Measurements from ENCODE around the gene GART.

GART gene

GRCh38 chr21:33491373-33492102 is 50.4 kb downstream of the GART start, which contains the start of gene DNAJC28:
Gene DNAJC28, minus strand, starts transcription at chr21:33491716. Its CDS starts 2,323 bp downstream, at chr21:33489393.
- Histone ChIP-seq H2AFZ (ENCODE audit: low read length) (peak within 1 kb of the TSS; percentile 92), H4K20me1 (ENCODE audit: insufficient read depth, low read length, poor library complexity, severe bottlenecking) (no peaks in the 10 kb centered on the region), H3K27me3 (ENCODE audit: insufficient read depth, low read length, poor library complexity, severe bottlenecking) (no peaks in the 10 kb centered on the region), H3F3A (ENCODE audit: low read depth) (no peaks in the 10 kb centered on the region), H3K4me2 (ENCODE audit: low read depth, low read length, poor library complexity, severe bottlenecking) (peak within 1 kb of the TSS; percentile 87), H3K79me2 (ENCODE audit: insufficient read depth, low read length) (no peaks in the 10 kb centered on the region), H3K9me3 (ENCODE audit: insufficient read depth, low read depth, low read length) (no peaks in the 10 kb centered on the region), H3K36me3 (ENCODE audit: insufficient read depth, low read length) (no peaks in the 10 kb centered on the region), H3K4me1 (ENCODE audit: insufficient read depth, low read length, poor library complexity, severe bottlenecking) (peaks cover 5% of the 10 kb centered on the region), H3K4me3 (ENCODE audit: low read length, poor library complexity, severe bottlenecking) (peak within 1 kb of the TSS; percentile 75), H3K9ac (ENCODE audit: low read depth, low read length, poor library complexity, severe bottlenecking) (peak within 1 kb of the TSS; percentile 61), H3K9me2 (replicated peaks; ENCODE audit: low read depth, low read length) (no peaks in the 10 kb centered on the region)
- TF ChIP-seq EZH2phosphoT487 (IDR thresholded peaks at IDR 0.05; ENCODE audit: borderline replicate concordance) (no peak), CTCF (conservative IDR thresholded peaks at IDR 0.05; ENCODE audit: low read length) (no peak)

GRCh38 chr21:33490991-33491372 is 50.9 kb downstream of the GART start:
- Histone ChIP-seq H3F3A (ENCODE audit: low read depth) (no peaks in the 10 kb centered on the region), H4K20me1 (ENCODE audit: insufficient read depth, low read length, poor library complexity, severe bottlenecking) (no peaks in the 10 kb centered on the region), H3K4me2 (ENCODE audit: low read depth, low read length, poor library complexity, severe bottlenecking) (peak overlapping the region; percentile 87), H3K9me2 (replicated peaks; ENCODE audit: low read depth, low read length) (no peaks in the 10 kb centered on the region), H3K4me3 (ENCODE audit: low read length, poor library complexity, severe bottlenecking) (peak overlapping the region; percentile 75), H3K27me3 (ENCODE audit: insufficient read depth, low read length, poor library complexity, severe bottlenecking) (no peaks in the 10 kb centered on the region), H3K9ac (ENCODE audit: low read depth, low read length, poor library complexity, severe bottlenecking) (peak overlapping the region; percentile 61), H3K9me3 (ENCODE audit: insufficient read depth, low read depth, low read length) (no peaks in the 10 kb centered on the region), H2AFZ (ENCODE audit: low read length) (peak overlapping the region; percentile 92), H3K4me1 (ENCODE audit: insufficient read depth, low read length, poor library complexity, severe bottlenecking) (peaks cover 5% of the 10 kb centered on the region), H3K36me3 (ENCODE audit: insufficient read depth, low read length) (no peaks in the 10 kb centered on the region), H3K79me2 (ENCODE audit: insufficient read depth, low read length) (no peaks in the 10 kb centered on the region)
- no peak for TF ChIP-seq EZH2phosphoT487 (IDR thresholded peaks at IDR 0.05; ENCODE audit: borderline replicate concordance)
- no peak for TF ChIP-seq CTCF (conservative IDR thresholded peaks at IDR 0.05; ENCODE audit: low read length)

- TF ChIP-seq CTCF (conservative IDR thresholded peaks at IDR 0.05; ENCODE audit: low read length), result no peak
- no peak for TF ChIP-seq EZH2phosphoT487 (IDR thresholded peaks at IDR 0.05; ENCODE audit: borderline replicate concordance)
- no peak overlapping the region for H3K4me3 ChIP-seq (ENCODE audit: low read length, poor library complexity, severe bottlenecking)
These were observed 53.0 kb downstream of the GART start for GRCh38 chr21:33488936-33489335.

More at GRCh38 chr21:33488936-33489335, 53.0 kb downstream of the GART start:
- Histone ChIP-seq H3K4me2 (ENCODE audit: low read depth, low read length, poor library complexity, severe bottlenecking) (no peak overlapping the region), H3K4me1 (ENCODE audit: insufficient read depth, low read length, poor library complexity, severe bottlenecking) (peaks cover 5% of the 10 kb centered on the region), H3K79me2 (ENCODE audit: insufficient read depth, low read length) (no peaks in the 10 kb centered on the region), H3F3A (ENCODE audit: low read depth) (no peaks in the 10 kb centered on the region), H3K36me3 (ENCODE audit: insufficient read depth, low read length) (no peaks in the 10 kb centered on the region), H4K20me1 (ENCODE audit: insufficient read depth, low read length, poor library complexity, severe bottlenecking) (no peaks in the 10 kb centered on the region), H3K9me2 (replicated peaks; ENCODE audit: low read depth, low read length) (no peaks in the 10 kb centered on the region), H3K9ac (ENCODE audit: low read depth, low read length, poor library complexity, severe bottlenecking) (no peak overlapping the region), H3K9me3 (ENCODE audit: insufficient read depth, low read depth, low read length) (no peaks in the 10 kb centered on the region), H2AFZ (ENCODE audit: low read length) (no peak overlapping the region), H3K27me3 (ENCODE audit: insufficient read depth, low read length, poor library complexity, severe bottlenecking) (no peaks in the 10 kb centered on the region)

Data from Loucy (cell line).